NCI-H226 (cell line): Measurements from ENCODE around the gene HOXC6.

Source experiments
- DNase-seq: peaks from one replicate; pipeline ENCODE4 v3.0.0-alpha.2; 2015

Gene HOXC6

GRCh38 chr12:54016478-54016964 is 11.7 kb upstream of the HOXC6 start:
- peak; percentile 78 for DNase-seq

GRCh38 chr12:54017027-54017788 is 11.0 kb upstream of the HOXC6 start:
- no peak for DNase-seq

GRCh38 chr12:54017878-54018467 is 10.3 kb upstream of the HOXC6 start:
- DNase-seq = peak; percentile 93

- DNase-seq = no peak
Observed at GRCh38 chr12:54018468-54018984, 9.7 kb upstream of the HOXC6 start.

- DNase-seq = no peak
Observed at GRCh38 chr12:54019091-54019811, 9.0 kb upstream of the HOXC6 start.

GRCh38 chr12:54019924-54020590 is 8.2 kb upstream of the HOXC6 start:
- DNase-seq = no peak

GRCh38 chr12:54020591-54021405 is 7.4 kb upstream of the HOXC6 start:
- no peak for DNase-seq

- DNase-seq = no peak
Observed at GRCh38 chr12:54021432-54022013, 6.7 kb upstream of the HOXC6 start.

- DNase-seq = no peak
Observed at GRCh38 chr12:54022960-54023884, 5.0 kb upstream of the HOXC6 start.

GRCh38 chr12:54024127-54024526 is 4.1 kb upstream of the HOXC6 start:
- DNase-seq = no peak

GRCh38 chr12:54024581-54025305 is 3.5 kb upstream of the HOXC6 start:
- DNase-seq = no peak

- no peak for DNase-seq
Observed at GRCh38 chr12:54025499-54026405, 2.5 kb upstream of the HOXC6 start.

GRCh38 chr12:54026640-54027441 is 1.4 kb upstream of the HOXC6 start:
- no peak for DNase-seq

- no peak for DNase-seq
Observed at GRCh38 chr12:54027442-54027786, 826 bp upstream of the HOXC6 start.

GRCh38 chr12:54029529-54030441 is 1.5 kb downstream of the HOXC6 start:
- no peak for DNase-seq

GRCh38 chr12:54030442-54030801 is 2.2 kb downstream of the HOXC6 start:
- DNase-seq = no peak

- no peak for DNase-seq
Observed at GRCh38 chr12:54030889-54031471, 2.7 kb downstream of the HOXC6 start.
